Stomach smooth muscle (tissue), 2 donors: Measurements from ENCODE around the gene CBX6.
"Not testable (repeated sequence)": the region's sequence is repeated elsewhere in the genome, so short reads cannot be mapped to it uniquely, and the experiment has no call there.

Experiments used
- H3K27ac ChIP-seq: one replicate; pipeline ENCODE4 v1.7.0; 2013; ENCODE audit warnings: mild to moderate bottlenecking, low read length, inconsistent platforms
- H3K27me3 ChIP-seq, 2 donors: one replicate each; pipeline ENCODE4 v1.7.0; 2013; ENCODE audit warnings: low read length in 2 of 2; ENCODE audit not compliant: insufficient read depth in 2 of 2, control insufficient read depth in 1 of 2
- H3K36me3 ChIP-seq, 2 donors: one replicate each; pipeline ENCODE4 v1.7.0; 2013; ENCODE audit warnings: low read length in 2 of 2; ENCODE audit not compliant: control insufficient read depth in 2 of 2, insufficient read depth in 2 of 2
- H3K4me1 ChIP-seq: one replicate; pipeline ENCODE4 v1.7.0; 2013; ENCODE audit warnings: low read length; ENCODE audit not compliant: control insufficient read depth, insufficient read depth
- H3K4me3 ChIP-seq, 2 donors: one replicate each; pipeline ENCODE4 v1.7.0; 2013; ENCODE audit warnings: low read length in 2 of 2
- H3K9ac ChIP-seq, 2 donors: one replicate each; pipeline ENCODE4 v1.7.0; 2013; ENCODE audit warnings: low read length in 2 of 2, mild to moderate bottlenecking in 1 of 2
- H3K9me3 ChIP-seq, 2 donors: one replicate each; pipeline ENCODE4 v1.7.0; 2013; ENCODE audit warnings: low read length in 2 of 2; ENCODE audit not compliant: control insufficient read depth in 2 of 2
- donor health status: healthy.
- donor health status: Pancreatic carcinoma.

The CBX6 gene

GRCh38 chr22:38860283-38861169 lies 11.5 kb downstream of the CBX6 start:
- H3K27ac ChIP-seq: no peak overlapping the region
- H3K9me3 ChIP-seq: no peaks in the 10 kb centered on the region
- H3K4me3 ChIP-seq: no peak overlapping the region
- peaks cover 45% of the 10 kb centered on the region for H3K4me1 ChIP-seq
- no peaks in the 10 kb centered on the region for H3K27me3 ChIP-seq
- H3K36me3 ChIP-seq: peaks cover 0 to 3% of the 10 kb centered on the region in 2 donors
- no peak overlapping the region for H3K9ac ChIP-seq

GRCh38 chr22:38859581-38860282 lies 12.3 kb downstream of the CBX6 start:
- H3K4me3 ChIP-seq: no peak overlapping the region
- H3K9me3 ChIP-seq: no peaks in the 10 kb centered on the region
- H3K27ac ChIP-seq: no peak overlapping the region
- H3K36me3 ChIP-seq: no peaks in the 10 kb centered on the region
- no peaks in the 10 kb centered on the region for H3K27me3 ChIP-seq
- peaks cover 37% of the 10 kb centered on the region for H3K4me1 ChIP-seq
- H3K9ac ChIP-seq: no peak overlapping the region

DNA sequence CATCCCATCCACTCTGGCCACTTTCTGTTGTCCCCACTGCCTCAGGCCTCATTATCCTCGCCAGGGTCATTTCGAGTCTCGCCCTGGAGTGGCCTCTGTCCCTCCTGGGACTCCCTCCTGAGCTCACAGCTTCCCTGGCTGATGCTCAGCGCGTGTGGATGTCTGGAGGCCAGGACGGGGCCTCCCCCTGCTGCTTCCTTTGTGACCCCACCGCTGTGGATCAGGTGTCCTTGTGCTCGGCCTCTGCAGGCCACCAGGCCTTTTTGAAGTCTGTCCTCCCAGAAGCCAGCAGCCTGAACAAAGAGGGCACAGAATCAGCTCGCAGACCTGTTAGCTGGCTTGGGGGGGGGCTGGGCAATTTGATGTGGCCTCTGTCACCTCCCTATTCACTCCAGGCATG lies 13.5 kb downstream of the CBX6 start:
- no peaks in the 10 kb centered on the region for H3K9me3 ChIP-seq
- H3K9ac ChIP-seq: no peak overlapping the region
- no peak overlapping the region for H3K4me3 ChIP-seq
- H3K36me3 ChIP-seq: no peaks in the 10 kb centered on the region
- no peaks in the 10 kb centered on the region for H3K27me3 ChIP-seq
- no peak overlapping the region for H3K27ac ChIP-seq
- H3K4me1 ChIP-seq: peaks cover 25% of the 10 kb centered on the region

DNA sequence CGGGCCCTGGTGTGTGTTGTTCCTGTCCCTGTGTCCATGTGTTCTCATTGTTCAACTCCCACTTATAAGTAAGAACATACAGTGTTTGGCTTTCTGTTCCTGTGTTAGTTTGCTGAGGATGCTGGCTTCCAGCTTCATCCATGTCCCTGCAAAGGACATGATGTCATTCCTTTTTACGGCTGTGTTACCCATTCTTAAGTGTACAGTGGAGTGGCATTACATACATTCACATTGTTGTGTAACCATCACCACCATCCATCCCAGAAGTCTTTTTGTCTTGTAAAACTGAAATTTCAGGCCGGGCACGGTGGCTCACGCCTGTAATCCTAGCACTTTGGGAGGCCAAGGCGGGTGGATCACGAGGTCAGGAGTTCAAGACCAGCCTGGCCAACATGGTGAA lies 17.5 kb downstream of the CBX6 start:
- not testable (repeated sequence) for H3K9me3 ChIP-seq, H3K27me3 ChIP-seq, H3K4me3 ChIP-seq, H3K9ac ChIP-seq, H3K36me3 ChIP-seq, H3K4me1 ChIP-seq, H3K27ac ChIP-seq

- not testable (repeated sequence) for H3K36me3 ChIP-seq, H3K9me3 ChIP-seq, H3K27ac ChIP-seq
Measured at GRCh38 chr22:38853883-38854282, 18.1 kb downstream of the CBX6 start.

GRCh38 chr22:38853196-38853651 lies 18.8 kb downstream of the CBX6 start:
- Histone ChIP-seq H3K27ac (no peak overlapping the region), H3K9ac (no peak overlapping the region)

More at GRCh38 chr22:38853883-38854282, 18.1 kb downstream of the CBX6 start:
- not testable (repeated sequence) for H3K4me3 ChIP-seq, H3K4me1 ChIP-seq, H3K27me3 ChIP-seq, H3K9ac ChIP-seq

DNA sequence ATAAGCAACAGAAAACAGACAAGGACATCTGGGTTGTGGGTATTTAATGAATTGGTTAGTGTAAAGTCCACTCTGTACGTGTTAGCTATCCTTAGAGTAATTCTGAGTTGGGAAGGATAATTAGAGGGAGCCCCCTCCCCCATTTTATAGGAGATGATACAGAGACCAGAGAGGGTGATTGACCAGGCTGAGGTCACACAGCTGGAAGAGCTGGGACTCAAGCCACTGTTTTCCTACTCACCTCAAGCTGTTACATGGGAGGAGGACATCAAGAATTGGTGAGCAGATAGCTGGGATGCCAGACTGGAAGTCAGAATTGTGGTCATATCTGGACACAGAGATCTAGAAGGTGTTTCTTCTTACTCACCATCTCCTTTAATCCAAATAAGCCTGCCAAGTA lies 19.5 kb downstream of the CBX6 start:
- no peak overlapping the region for H3K9ac ChIP-seq
- H3K36me3 ChIP-seq: no peaks in the 10 kb centered on the region
- no peaks in the 10 kb centered on the region for H3K4me1 ChIP-seq
- peaks cover 0 to 2% of the 10 kb centered on the region in 2 donors for H3K27me3 ChIP-seq
- no peak overlapping the region for H3K4me3 ChIP-seq
- no peaks in the 10 kb centered on the region for H3K9me3 ChIP-seq
- no peak overlapping the region for H3K27ac ChIP-seq

More at GRCh38 chr22:38853196-38853651, 18.8 kb downstream of the CBX6 start:
- Histone ChIP-seq H3K9me3 (no peaks in the 10 kb centered on the region), H3K4me1 (no peaks in the 10 kb centered on the region), H3K4me3 (no peak overlapping the region), H3K27me3 (peaks cover 0 to 2% of the 10 kb centered on the region in 2 donors), H3K36me3 (no peaks in the 10 kb centered on the region)

DNA sequence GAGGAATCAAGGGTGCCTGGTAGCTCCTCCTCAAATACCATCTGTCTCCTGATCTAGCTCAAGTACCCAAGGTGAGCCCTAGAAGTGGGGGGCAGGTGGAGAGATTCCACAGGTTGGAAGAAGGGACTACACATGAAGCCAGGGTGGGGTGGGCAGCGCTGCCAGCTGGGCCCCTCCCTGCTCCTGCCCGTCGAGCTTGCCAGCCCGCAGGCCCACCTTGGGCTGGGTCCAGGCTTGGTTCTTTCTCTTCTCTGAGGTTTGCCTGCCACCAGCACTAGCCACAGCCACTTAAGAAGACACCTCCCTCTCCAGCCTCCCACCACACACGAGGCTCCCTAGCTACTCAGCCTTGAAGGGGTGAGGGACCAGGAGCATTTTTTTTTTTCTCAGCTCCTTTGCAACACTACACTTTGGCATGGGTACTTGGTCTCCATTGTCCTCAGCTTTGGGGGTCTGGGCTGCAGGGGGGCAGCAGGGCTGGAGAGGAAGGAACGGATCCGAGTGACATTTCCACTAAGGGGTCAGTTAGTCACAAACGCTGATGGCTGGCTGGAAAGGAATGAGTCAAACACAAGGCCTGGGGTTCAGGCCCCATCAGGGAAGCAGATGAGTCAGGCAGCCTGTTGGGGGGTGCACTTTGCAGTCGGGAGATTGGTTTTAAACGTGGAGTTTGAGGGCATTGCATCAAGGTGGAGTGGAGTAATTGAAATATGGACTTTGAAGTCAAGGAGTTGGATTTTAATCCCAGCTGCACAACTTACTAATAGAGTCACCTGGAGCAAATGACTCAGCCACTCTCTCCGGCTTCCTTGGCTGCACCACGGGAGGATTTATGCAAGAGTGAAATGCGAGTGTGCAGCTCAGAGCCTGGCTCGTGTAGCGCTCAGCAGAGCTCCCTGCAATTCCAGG lies 20.8 kb downstream of the CBX6 start:
- peaks cover 0 to 2% of the 10 kb centered on the region in 2 donors for H3K27me3 ChIP-seq
- H3K4me3 ChIP-seq: no peak overlapping the region
- H3K9ac ChIP-seq: no peak overlapping the region
- H3K4me1 ChIP-seq: no peaks in the 10 kb centered on the region
- H3K9me3 ChIP-seq: no peaks in the 10 kb centered on the region
- H3K36me3 ChIP-seq: no peaks in the 10 kb centered on the region
- no peak overlapping the region for H3K27ac ChIP-seq

- Histone ChIP-seq H3K4me3 (no peak overlapping the region), H3K27ac (no peak overlapping the region), H3K9ac (no peak overlapping the region), H3K9me3 (no peaks in the 10 kb centered on the region), H3K36me3 (no peaks in the 10 kb centered on the region), H3K4me1 (no peaks in the 10 kb centered on the region), H3K27me3 (peaks cover 0 to 2% of the 10 kb centered on the region in 2 donors)
Measured at GRCh38 chr22:38850399-38850798, 21.6 kb downstream of the CBX6 start.

GRCh38 chr22:38849811-38850210 lies 22.2 kb downstream of the CBX6 start:
- Histone ChIP-seq H3K36me3 (no peaks in the 10 kb centered on the region), H3K4me3 (no peak overlapping the region), H3K9me3 (no peaks in the 10 kb centered on the region), H3K9ac (no peak overlapping the region), H3K27me3 (peaks cover 0 to 2% of the 10 kb centered on the region in 2 donors), H3K4me1 (no peaks in the 10 kb centered on the region), H3K27ac (no peak overlapping the region)
